ENCODE measurements around the gene ZNF263. TPM values are rescaled to one million over a fixed set of nuclear protein-coding genes. Genes with fewer than 3 reads are reported as not detected.
"Not testable (repeated sequence)": the region's sequence is repeated elsewhere in the genome, so short reads cannot be mapped to it uniquely, and the experiment has no call there.

ZNF263 gene
- total RNA-seq, 1 donor from 2014 or later: 25.9 TPM

DNA sequence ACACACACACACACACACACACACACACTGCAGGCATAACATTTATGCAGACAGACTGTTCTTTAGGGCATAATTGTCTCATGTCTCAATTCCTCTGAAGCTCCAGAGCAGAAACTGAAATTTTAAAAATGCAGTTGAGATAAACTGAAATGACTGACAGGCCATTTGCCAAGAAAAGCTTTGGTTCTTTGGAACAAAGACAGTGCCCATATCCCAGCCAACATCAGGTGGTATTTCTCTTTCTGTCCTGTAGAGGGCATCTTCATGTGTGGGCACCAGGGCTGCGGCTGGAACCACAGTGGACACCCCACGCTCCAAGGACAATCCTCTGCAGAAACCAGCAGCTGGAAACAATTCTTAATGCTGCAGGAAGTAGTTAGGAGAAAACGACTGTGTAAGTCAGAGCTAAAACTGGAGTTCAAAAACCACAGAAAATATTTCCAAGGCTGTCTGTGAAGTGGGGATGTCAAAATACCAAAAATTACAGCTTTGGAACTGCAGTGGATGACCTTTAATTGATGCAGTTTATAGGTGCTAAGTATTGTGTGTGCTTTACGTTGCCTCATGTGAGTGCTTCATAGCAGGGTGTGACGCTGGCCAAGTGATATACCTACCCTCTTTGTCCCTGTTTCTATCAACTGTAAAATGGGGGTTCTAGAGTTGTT, 16.3 kb upstream of the ZNF263 start:
- no peak for DNase-seq (ENCODE audit: low spot score)

DNA sequence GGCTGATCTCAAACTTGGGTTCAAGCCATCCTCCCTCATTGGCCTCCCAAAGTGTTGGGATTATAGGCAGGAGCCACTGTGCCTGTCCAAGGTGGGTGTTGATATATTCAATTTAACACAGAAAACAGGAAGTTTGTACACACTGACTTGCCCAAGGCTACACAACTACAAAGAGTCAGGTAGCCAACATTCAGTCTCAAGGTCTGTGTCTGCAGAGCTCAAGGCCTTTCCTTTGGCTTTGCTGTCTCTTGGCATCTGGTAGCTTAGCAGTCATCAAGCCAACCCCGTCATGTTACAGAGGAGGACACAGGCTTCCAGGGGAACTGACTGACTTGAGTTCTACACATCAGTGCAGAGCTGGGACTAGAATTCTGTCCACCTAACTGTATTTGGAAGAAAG, 15.0 kb upstream of the ZNF263 start:
- no peak for DNase-seq (ENCODE audit: low spot score)

DNA sequence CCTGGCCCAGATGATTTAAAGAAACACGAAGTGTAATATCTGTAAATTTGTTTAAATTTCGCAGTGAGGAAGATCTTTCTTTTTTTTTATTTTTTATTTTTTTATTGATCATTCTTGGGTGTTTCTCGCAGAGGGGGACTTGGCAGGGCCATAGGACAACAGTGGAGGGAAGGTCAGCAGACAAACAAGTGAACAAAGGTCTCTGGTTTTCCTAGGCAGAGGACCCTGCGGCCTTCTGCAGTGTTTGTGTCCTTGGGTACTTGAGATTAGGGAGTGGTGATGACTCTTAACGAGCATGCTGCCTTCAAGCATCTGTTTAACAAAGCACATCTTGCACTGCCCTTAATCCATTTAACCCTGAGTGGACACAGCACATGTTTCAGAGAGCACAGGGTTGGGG, 12.6 kb upstream of the ZNF263 start:
- DNase-seq (ENCODE audit: low spot score): not testable (repeated sequence)

DNA sequence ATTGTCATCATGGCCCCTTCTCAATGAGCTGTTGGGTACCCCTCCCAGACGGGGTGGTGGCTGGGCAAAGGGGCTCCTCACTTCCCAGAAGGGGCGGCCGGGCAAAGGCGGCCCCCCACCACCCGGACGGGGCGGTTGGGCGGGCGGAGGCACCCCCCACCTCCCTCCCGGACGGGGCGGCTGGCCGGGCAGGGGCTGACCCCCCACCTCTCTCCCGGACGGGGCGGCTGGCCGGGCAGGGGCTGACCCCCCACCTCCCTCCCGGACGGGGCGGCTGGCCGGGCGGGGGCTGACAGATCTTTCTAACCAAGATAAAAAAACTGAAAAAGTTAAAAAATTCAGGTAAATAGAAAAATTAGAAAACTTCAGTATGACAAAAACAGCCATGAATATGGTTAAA, 12.0 kb upstream of the ZNF263 start:
- DNase-seq (ENCODE audit: low spot score): not testable (repeated sequence)

DNA sequence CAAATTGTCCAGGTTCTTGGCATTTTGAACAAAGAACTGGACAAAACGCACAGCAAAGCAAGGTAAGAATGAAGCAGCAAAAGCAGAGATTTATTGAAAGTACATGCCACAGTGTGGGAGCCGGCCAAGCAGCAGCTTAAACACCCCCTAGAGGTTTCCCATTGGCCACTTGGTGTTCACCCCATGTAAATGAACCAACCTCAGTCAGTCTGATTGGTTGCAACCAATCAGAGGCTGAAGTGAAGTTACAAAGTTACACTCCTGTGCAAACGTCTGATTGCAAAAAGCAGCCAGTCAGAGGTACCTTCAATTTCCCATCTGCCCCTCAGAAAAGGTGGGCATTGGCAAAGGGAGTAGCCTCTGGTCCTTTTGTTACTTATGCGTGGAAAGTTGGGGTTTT, 8.8 kb upstream of the ZNF263 start:
- DNase-seq (ENCODE audit: low spot score): no peak

DNA sequence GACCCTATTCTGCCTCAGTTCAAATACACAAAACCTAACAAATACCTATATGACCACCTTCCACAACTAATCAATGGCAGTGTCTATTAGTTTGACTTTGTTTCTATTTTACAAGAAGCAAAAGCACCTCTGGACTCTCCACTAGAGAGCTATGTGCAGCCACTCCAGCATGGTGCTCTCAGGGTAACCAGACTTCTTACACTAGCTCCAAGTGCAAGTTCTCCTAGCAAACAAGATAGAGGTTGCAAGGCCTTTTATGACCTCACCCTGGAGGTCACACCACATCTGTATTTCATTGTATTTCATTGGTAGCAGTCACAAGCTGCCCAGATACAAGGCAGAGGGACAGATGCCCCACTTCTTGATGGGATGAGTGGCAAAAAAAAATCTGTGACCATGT, 8.3 kb upstream of the ZNF263 start:
- DNase-seq (ENCODE audit: low spot score): no peak

DNA sequence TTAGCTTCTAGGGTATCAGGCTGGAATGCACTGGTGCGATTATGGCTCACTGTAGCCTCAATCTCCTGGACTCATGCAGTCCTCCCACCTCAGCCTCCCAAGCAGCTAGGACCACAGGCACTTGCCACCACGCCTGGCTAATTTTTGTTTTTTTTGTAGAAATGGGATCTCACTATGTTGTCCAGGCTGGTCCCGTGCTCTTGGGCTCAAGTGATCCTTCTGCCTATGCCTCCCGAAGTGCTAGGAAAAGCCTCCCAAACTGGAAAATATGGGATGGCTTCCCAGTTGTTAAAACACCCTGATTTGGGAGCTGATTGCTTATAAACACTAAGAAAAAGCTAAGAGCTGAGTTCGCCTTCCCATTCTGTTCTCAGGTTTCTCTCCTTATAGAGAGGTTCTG, 6.6 kb upstream of the ZNF263 start:
- DNase-seq (ENCODE audit: low spot score): no peak

DNA sequence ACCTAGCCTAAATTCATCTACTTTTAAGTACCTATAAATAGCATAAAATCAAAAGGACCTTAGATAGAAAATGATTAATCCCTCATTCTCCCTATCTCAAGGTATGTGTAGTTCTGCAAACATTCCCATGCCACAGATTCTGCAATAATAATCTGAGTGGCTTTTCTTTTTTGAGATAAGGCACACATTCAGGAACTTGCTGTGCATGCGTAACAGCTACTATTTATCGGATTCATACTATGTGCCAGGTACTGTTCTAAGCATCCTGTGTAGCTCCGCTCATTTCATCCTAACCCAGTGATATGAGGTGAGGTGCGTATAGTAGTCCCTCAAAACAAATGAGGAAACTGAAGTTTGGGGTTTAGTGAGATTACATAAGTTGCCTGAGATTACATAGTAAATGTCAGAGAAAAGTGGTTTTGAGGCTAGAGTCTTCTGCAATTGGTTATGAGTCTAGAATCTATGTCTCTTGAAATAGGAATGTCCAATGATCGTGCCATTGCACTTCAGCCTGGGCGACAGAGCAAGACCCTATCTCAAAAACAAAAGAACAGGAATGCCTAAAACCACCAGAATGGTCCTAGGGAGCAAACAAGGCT, 2.0 kb upstream of the ZNF263 start:
- DNase-seq (ENCODE audit: low spot score): no peak

DNA sequence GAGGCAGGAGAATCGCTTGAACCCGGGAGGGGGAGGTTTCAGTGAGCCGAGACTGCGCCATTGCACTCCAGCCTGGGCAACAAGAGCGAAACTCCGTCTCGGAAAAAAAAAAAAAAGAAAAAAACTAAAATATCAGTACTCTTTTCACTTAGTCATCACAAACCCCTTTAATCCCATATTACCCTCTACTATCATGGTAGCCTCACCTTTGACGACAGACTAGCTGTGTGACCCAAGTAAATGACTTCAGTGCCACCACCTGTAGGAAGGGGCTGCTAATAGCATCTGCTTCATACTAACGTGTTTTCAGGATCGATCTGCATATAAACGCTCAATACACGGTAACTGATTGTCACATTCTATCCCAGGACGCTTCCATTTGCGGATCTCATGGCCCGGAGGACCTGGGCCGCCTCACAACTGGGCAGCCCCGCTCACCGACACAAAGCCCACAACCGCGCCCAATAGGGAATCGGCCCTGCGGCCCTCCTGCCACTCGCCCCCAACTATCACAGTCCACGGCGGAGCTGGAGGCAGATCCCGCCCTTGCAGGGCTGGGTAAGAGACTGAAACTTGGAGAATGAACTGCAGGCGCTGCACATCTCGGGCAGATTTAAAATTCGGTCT, 1.1 kb upstream of the ZNF263 start:
- DNase-seq (ENCODE audit: low spot score): peak; percentile 89

DNA sequence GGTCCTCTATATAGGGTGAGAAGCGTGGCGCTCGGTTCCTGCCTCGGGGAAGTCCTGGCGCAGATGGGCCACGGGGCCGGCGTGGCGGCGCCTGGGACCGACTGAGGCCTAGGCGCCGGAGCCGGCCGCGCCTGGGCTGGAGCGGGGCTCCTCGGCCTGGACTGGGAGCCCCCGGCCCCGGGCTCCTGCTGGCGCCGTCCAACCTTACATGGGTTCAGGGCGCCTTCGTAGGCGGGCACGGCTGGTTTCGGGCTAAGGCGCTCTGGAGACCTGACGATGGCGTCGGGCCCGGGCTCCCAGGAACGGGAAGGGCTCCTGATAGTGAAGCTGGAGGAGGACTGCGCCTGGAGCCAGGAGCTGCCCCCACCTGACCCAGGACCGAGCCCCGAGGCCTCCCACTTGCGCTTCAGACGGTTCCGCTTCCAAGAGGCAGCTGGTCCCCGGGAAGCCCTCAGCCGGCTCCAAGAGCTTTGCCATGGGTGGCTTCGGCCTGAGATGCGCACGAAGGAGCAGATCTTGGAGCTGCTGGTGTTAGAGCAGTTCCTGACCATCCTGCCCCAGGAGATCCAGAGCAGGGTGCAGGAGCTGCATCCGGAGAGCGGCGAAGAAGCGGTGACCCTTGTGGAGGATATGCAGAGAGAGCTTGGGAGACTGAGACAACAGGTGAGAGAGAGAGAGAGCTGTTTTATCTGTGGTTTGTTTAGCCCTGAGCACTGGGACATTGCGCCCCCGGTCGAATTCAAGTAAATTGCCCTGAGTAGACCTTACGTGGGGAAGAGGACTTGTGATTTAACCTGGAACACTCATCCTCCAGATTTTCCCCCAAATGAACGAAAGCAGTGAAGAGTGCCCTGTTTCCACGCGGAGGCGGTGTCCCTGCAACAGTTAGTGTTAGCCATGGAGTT, 504 bp downstream of the ZNF263 start:
- no peak for DNase-seq (ENCODE audit: low spot score)

DNA sequence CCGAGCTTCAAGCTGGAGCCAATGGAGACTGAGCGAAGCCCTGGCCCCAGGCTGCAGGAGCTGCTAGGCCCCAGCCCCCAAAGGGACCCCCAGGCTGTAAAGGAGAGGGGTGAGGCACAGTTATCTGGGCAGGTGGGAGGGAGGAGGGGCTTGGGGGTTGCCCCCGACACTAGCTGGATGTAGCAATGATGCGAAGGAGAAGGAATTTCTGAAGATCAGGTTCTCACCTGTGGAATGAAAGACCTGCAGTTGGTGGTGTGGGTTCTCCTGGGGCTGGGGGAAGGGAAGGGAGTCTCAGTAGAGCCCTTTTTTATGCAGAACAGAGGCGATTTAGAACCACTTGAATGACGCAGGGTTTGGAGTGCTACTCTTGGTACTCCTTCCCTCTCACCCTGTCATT, 1.8 kb downstream of the ZNF263 start:
- no peak for DNase-seq (ENCODE audit: low spot score)

DNA sequence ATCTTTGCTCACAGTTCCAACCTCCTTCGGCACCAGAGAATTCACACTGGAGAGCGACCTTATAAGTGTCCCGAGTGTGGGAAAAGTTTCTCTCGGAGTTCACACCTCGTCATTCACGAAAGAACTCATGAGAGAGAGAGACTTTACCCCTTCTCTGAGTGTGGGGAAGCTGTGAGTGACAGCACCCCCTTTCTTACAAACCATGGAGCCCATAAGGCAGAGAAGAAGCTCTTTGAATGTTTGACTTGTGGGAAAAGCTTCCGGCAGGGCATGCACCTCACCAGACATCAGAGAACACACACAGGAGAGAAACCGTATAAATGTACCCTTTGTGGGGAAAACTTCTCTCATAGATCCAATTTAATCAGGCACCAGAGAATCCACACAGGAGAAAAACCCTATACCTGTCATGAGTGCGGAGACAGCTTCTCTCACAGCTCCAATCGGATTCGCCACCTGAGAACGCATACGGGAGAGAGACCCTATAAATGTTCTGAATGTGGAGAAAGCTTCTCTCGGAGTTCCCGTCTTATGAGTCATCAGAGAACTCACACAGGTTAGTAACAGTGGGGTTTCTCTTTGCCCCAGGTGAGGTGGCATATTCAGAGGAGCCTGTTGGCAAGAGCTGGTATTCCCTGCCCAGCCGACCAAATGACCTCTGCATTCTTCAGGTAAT, 6.8 kb downstream of the ZNF263 start:
- no peak for DNase-seq (ENCODE audit: low spot score)

DNA sequence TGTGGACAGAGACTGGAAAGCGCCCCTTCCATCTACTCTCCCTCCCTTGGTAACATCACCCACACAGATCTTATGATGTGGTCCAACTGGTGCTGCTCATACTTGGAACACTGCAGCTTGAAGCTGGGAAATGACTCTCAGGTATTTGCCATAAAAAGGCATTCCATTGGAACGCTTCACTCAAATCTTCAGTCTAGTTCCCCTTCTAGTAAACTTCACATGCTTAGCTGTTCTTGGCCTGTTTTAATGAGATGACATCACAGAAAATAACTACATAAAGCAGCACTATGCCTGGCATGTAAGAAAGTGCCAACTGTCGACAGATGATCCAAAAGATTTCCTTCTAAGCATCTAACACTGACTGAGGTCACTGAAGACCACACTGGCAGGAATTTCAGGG, 9.3 kb downstream of the ZNF263 start:
- DNase-seq (ENCODE audit: low spot score): no peak

DNA sequence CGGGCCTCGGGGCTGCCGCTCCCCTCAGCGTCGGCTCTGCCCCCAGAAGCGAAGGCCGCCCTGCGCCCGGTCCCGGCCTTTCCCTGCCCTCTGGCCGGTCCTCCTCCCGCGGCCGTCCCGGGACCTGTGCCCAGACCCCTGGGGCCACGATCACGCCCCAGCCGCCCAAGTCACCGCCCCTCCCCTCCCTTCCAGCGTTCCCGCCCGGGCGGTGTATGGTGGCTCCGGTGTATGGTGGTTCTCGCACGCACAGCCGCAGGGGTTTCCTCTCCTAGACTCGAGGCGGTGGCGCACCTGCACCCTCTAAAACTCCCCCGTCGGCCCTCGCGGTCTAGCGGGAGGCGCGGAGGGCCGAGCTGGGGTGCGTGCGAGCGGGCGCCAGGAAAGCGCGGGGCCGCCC, 11.9 kb downstream of the ZNF263 start:
- DNase-seq (ENCODE audit: low spot score): no peak

DNA sequence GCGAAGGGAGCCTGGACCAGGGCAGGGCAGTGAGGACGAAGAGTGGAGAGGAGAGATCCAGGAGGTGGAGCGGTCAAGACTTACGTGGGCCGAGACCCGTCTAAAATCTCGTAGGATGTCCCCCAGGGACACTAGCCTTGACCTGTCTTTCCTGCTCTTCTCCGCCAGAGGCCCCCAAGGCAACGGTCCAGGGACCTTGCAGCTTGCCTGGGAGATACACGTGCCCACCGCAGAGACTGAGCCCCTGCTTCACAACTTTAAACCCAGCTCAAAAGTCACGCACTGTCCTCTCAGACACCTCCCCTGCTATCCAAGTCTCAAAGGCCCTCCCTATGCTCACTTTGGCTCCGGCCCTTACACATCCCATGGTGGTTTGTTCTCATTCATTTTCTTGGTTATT, 12.5 kb downstream of the ZNF263 start:
- DNase-seq (ENCODE audit: low spot score): no peak

DNA sequence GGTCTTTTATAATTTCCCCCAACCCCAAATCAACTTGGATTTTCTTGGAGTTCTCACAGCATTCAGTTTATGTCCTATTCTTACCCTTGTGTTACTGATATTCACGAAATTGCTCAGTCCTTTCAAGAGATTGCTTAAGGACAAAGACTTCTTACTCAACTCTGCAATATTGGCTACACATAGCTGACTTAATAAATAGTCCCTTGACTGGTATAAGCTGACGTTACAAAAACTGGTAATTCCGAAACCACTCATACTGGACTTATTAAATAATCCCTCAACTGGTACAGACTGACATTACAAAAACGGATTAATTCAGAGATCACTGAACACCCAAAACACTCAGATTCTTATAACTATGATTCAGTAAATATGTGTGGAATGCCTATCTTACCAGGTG, 21.1 kb downstream of the ZNF263 start:
- DNase-seq (ENCODE audit: low spot score): no peak

DNA sequence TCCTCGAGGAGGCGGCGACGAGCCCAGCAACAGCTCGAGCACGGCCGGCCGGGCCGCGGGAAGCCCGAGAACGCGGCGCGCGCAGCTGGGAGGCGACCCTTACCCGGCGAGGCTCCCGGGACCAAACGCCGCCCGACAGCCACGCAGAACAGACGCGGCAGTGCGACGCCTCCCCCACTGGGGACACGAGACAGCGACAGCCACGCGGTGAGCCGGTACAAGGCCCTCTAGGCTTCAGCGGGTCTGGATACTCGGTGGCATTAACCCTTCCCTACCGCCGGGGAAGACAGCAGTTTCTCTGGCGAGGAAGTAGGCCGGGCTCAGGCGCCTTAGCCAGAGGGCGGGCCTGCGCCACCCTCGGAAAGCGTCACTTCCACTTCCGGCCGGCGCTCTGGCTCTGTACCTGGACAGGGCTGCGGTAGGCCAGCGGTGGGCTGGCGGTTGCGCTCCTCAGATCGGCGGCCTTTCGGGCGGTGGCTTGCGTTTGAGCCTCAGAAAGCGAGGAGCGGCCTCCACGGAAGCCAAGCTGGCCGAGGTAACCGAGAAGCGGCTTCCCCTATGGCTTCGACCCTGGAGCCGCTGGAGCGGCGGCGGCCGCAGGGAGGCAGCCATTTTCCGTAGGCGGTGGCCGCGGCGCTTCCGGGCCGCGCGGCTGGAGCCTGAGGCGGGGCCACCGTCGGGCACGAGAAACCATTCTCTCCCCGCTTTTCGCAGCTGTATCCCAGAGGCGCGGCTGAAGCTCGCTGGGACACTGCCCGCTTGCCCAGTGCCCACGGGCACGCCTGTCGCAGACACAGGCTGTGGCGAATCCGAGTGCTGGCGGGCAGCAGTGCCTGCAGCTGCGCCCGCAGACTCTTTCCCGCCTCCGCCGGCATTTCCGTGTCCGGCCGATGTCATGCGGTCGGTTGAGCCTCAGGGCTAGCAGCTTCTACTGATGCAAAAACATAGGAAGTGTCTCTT, 22.1 kb downstream of the ZNF263 start, which contains the start of the genes TIGD7 and ZNF75A:
Gene TIGD7, minus strand, starts transcription at position 322 of the 960 bp plus-strand sequence. CDS start 4,816 bp downstream, outside the sequence.
Gene ZNF75A, plus strand, starts transcription at position 389 of the 960 bp plus-strand sequence. CDS start 2,932 bp downstream, outside the sequence.
- DNase-seq (ENCODE audit: low spot score): peak; percentile 96

DNA sequence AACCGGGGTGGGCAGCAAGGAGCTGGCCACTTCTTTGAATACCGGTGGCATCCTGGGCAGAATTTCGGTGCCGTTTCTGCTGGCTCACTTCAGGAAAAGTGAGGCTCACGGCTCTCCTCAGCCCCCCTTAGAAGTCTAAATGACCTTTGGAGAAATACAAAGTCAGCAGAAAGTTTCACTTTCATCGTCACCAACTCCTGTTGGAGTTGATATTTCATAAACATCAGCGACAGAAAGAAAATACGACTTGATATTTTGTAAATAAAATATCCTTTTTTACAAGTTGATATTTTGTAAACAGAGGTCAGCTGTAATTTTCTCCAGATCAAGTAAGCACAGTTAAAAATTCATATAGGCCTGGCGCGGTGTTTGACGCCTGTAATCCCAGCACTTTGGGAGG, 22.8 kb downstream of the ZNF263 start:
- no peak for DNase-seq (ENCODE audit: low spot score)

DNA sequence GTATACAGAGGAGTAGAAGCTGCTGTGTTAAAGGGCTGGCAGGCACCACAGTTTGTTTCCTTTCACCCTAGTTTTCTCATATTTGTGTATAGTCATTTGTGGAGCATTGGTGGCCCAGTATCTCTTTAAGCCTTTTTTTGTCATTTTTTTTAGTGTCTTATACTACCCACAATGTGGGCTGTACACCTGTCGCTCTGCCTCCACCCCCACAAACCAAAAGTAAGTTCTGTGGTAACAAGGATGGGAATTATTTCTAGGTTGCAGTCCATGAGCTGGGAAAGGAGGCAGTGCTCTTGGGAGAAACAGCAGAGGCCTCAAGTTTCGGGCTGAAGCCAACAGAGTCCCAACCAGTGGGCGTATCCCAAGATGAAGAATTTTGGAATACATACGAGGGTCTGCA, 28.2 kb downstream of the ZNF263 start:
- no peak for DNase-seq (ENCODE audit: low spot score)
